IMR-90 (cell line): Measurements from ENCODE around the gene CCNYL1. TPM values are rescaled to one million over a fixed set of nuclear protein-coding genes. Genes with fewer than 3 reads are reported as not detected.

Experiments used
- ATAC-seq: fragments of 200-7000 bp; cut with Tn5 transposase; 2 replicates; pipeline ENCODE4 v1.9.1; 2020; ENCODE audit warnings: low read depth, mild to moderate bottlenecking, moderate library complexity
- BruUV-seq: library from RNA; stranded (reverse); fragments of 400-500 nt; replicated peaks from 2 replicates; lab custom pipeline; 2021; lab: Mats Ljungman, UMichigan
- CTCF ChIA-PET: fragments of 300-600 bp; formaldehyde crosslinking; extraction: SDS; loops from one replicate; lab custom pipeline; 2021; ENCODE audit warnings: antibody characterized with exemption; lab: Yijun Ruan, JAX
- POLR2A ChIA-PET: fragments of 300-600 bp; sonication (Branson Sonifier 250); formaldehyde crosslinking; loops from one replicate; lab custom pipeline; 2022; ENCODE audit warnings: antibody characterized with exemption; ENCODE audit not compliant: unreplicated experiment; lab: Charles Lee
- DNase-seq: peaks from one replicate; pipeline ENCODE4 v3.0.0; 2013
- H2AFZ ChIP-seq: replicated peaks from 2 replicates; pipeline ENCODE3; 2013; ENCODE audit warnings: low read length, mild to moderate bottlenecking; ENCODE audit not compliant: poor library complexity
- H2AK5ac ChIP-seq: 2 replicates; pipeline ENCODE4 v1.6.1; 2013; ENCODE audit warnings: low read depth, low read length, inconsistent platforms
- H2AK9ac ChIP-seq: replicated peaks from 2 replicates; pipeline ENCODE3; 2013; ENCODE audit warnings: mild to moderate bottlenecking, low read depth, low read length, moderate library complexity; ENCODE audit not compliant: poor library complexity
- H2BK120ac ChIP-seq: 2 replicates; pipeline ENCODE4 v1.6.1; 2013; ENCODE audit warnings: low read depth, low read length, inconsistent platforms
- H2BK15ac ChIP-seq: 3 replicates; pipeline ENCODE4 v1.6.1; 2013; ENCODE audit warnings: low read depth, low read length, inconsistent platforms
- H2BK20ac ChIP-seq: 2 replicates; pipeline ENCODE4 v1.6.1; 2013; ENCODE audit warnings: low read depth, mild to moderate bottlenecking, inconsistent platforms, low read length, moderate library complexity
- H2BK5ac ChIP-seq: 2 replicates; pipeline ENCODE4 v1.6.1; 2013; ENCODE audit warnings: mild to moderate bottlenecking, low read depth, low read length, inconsistent platforms; ENCODE audit not compliant: poor library complexity, severe bottlenecking
- H3K14ac ChIP-seq: replicated peaks from 2 replicates; pipeline ENCODE4 v1.6.1; 2013; ENCODE audit warnings: low read depth, low read length, inconsistent platforms
- H3K18ac ChIP-seq: 2 replicates; pipeline ENCODE4 v1.6.1; 2013; ENCODE audit warnings: low read depth, low read length, control low read depth
- H3K23ac ChIP-seq: 2 replicates; pipeline ENCODE4 v1.6.1; 2013; ENCODE audit warnings: low read depth, low read length, inconsistent platforms
- H3K27ac ChIP-seq: 2 replicates; pipeline ENCODE4 v1.5.1; 2013; ENCODE audit warnings: mild to moderate bottlenecking, control low read depth, low read length; ENCODE audit not compliant: insufficient read depth
- H3K27me3 ChIP-seq: 2 replicates; pipeline ENCODE4 v1.6.1; 2013; ENCODE audit warnings: low read length; ENCODE audit not compliant: control insufficient read depth, insufficient read depth
- H3K36me3 ChIP-seq: 2 replicates; pipeline ENCODE4 v1.6.1; 2013; ENCODE audit warnings: low read length, mixed read lengths; ENCODE audit not compliant: control insufficient read depth, insufficient read depth
- H3K4ac ChIP-seq: 2 replicates; pipeline ENCODE4 v1.6.1; 2013; ENCODE audit warnings: low read depth, low read length, inconsistent platforms
- H3K4me1 ChIP-seq: 2 replicates; pipeline ENCODE4 v1.6.1; 2013; ENCODE audit warnings: low read length, mixed read lengths; ENCODE audit not compliant: control insufficient read depth, insufficient read depth
- H3K4me2 ChIP-seq: 2 replicates; pipeline ENCODE4 v1.6.1; 2013; ENCODE audit warnings: low read depth, mild to moderate bottlenecking, control low read depth, low read length, moderate library complexity
- H3K4me3 ChIP-seq: 2 replicates; pipeline ENCODE4 v1.5.1; 2013; ENCODE audit warnings: low read depth, mild to moderate bottlenecking, control low read depth, low read length, moderate library complexity; ENCODE audit not compliant: insufficient read depth
- H3K56ac ChIP-seq: 2 replicates; pipeline ENCODE4 v1.6.1; 2013; ENCODE audit warnings: low read length, inconsistent platforms; ENCODE audit not compliant: insufficient read depth; ENCODE audit errors: extremely low read depth
- H3K79me1 ChIP-seq, 2 experiments: 2 replicates each; pipeline ENCODE4 v1.6.1; 2013; ENCODE audit warnings: low read length in 2 of 2, inconsistent platforms in 1 of 2, low read depth in 1 of 2
- H3K9ac ChIP-seq: 2 replicates; pipeline ENCODE4 v1.6.1; 2013; ENCODE audit warnings: low read depth, low read length, control low read depth
- H3K9me1 ChIP-seq: 2 replicates; pipeline ENCODE4 v1.6.1; 2013; ENCODE audit warnings: low read length, inconsistent platforms; ENCODE audit not compliant: insufficient read depth
- H3K9me3 ChIP-seq: 2 replicates; pipeline ENCODE4 v1.6.1; 2013; ENCODE audit warnings: low read length; ENCODE audit not compliant: control insufficient read depth, insufficient read depth
- H4K20me1 ChIP-seq: 2 replicates; pipeline ENCODE4 v1.6.1; 2013; ENCODE audit warnings: low read length, inconsistent platforms; ENCODE audit not compliant: insufficient read depth
- H4K5ac ChIP-seq: 2 replicates; pipeline ENCODE4 v1.6.1; 2013; ENCODE audit warnings: mild to moderate bottlenecking, low read depth, low read length, control low read depth
- H4K8ac ChIP-seq, 2 experiments: 2 replicates each; pipeline ENCODE4 v1.6.1; 2013; ENCODE audit warnings: low read depth in 2 of 2, low read length in 2 of 2, control low read depth in 1 of 2, inconsistent platforms in 1 of 2
- H4K91ac ChIP-seq: 2 replicates; pipeline ENCODE4 v1.6.1; 2013; ENCODE audit warnings: low read depth, low read length, inconsistent platforms; ENCODE audit not compliant: insufficient read depth
- FOS ChIP-seq: fragments of 150-350 bp; IDR thresholded peaks from 2 replicates; pipeline ENCODE4 v1.6.1; 2016; ENCODE audit warnings: low read depth, low read length
- MAFK ChIP-seq: IDR thresholded peaks from 2 replicates; pipeline ENCODE4 v1.6.1; 2012; ENCODE audit warnings: low read depth, low read length, improper control_type of control experiment
- SMC3 ChIP-seq: fragments of 150-350 bp; IDR thresholded peaks from 2 replicates; pipeline ENCODE4 v1.6.1; 2016; ENCODE audit warnings: low read depth, mild to moderate bottlenecking, antibody characterized with exemption, low read length, moderate library complexity
- USF2 ChIP-seq: fragments of 150-350 bp; IDR thresholded peaks from 2 replicates; pipeline ENCODE4 v1.6.1; 2017; ENCODE audit warnings: mild to moderate bottlenecking, antibody characterized with exemption, low read length, low read depth
- WGBS, 2 experiments: methylation state at CpG; one replicate each; pipeline versions ENCODE4 v1.1.5 to v1.1.7; 2013; ENCODE audit warnings: missing lambda C conversion rate in 2 of 2; ENCODE audit not compliant: insufficient read length in 1 of 2; ENCODE audit errors: extremely low coverage in 2 of 2; 5-methylcytosine and 5-hydroxymethylcytosine counted together
- dilution Hi-C: fragments of 300-500 bp; cut with HindIII; formaldehyde crosslinking; loops from one replicate; pipeline ENCODE4 v1.14.3; 2018; ENCODE audit warnings: low sequenced_read_pairs; ENCODE audit not compliant: unreplicated experiment
- in situ Hi-C: fragments of 300-500 bp; cut with MboI; formaldehyde crosslinking; loops from 3 replicates; pipeline ENCODE4 v1.14.3; 2019; ENCODE audit warnings: low sequenced_read_pairs, inconsistent platforms, mixed read lengths
- intact Hi-C: fragments of 100-400 bp; cut with micrococcal nuclease; formaldehyde crosslinking; loops from 2 replicates; pipeline ENCODE4 v1.10.0; 2022
- polyA plus RNA-seq, 3 experiments: library from polyadenylated mRNA; depleted of rRNA; stranded (reverse); fragments of >200 nt; gene quantifications; 2 replicates each; pipeline ENCODE4 v1.2.3, GENCODE V29; 2012; ENCODE audit warnings: low replicate concordance in 1 of 3
- total RNA-seq: library from RNA; depleted of rRNA; stranded (reverse); fragments of >200 nt; gene quantifications from 2 replicates; pipeline ENCODE4 v1.2.3, GENCODE V29; 2012

Gene CCNYL1
- total and polyA plus RNA-seq, 2 of the 4 experiments (the other 2 are of a cell fraction), result 5.4 to 7.3 TPM

- intact Hi-C loops (loop anchor here (5.0 kb wide), 1 partner anchor 42 kb away; no protein-coding TSS in a partner anchor), in situ Hi-C loops (no loop called here), dilution Hi-C loops (no loop called here)
- ChIA-PET POLR2A (interaction anchor here (0.6 kb wide), 1 partner anchor 9 kb away, joined by 7 read pairs; no protein-coding TSS in a partner anchor), CTCF (no interaction called here)
- no peak overlapping the region for H2AK5ac ChIP-seq
- peaks cover 6% of the 10 kb centered on the region for H3K4me1 ChIP-seq
- H3K36me3 ChIP-seq, result no peaks in the 10 kb centered on the region
- no peak overlapping the region for H3K56ac ChIP-seq
- peak overlapping the region; percentile 58; the same call in 1 of the 2 replicates for H3K4me2 ChIP-seq
- H2BK5ac ChIP-seq, result no peak overlapping the region
- no peaks in the 10 kb centered on the region for H3K79me1 ChIP-seq
- H2BK120ac ChIP-seq, result no peak overlapping the region
- no peak overlapping the region for H3K27ac ChIP-seq
- peak; percentile 82 for ATAC-seq
- no peak overlapping the region for H3K9ac ChIP-seq
- no peak overlapping the region for H4K5ac ChIP-seq
- no peak for TF ChIP-seq FOS
- peak; percentile 3; the same call in 1 of the 2 replicates for TF ChIP-seq USF2
- TF ChIP-seq SMC3, result no peak
- peak; percentile 16; the same call in 1 of the 2 replicates for TF ChIP-seq MAFK
- DNase-seq, result peak; percentile 73
- no peak overlapping the region for H2BK15ac ChIP-seq
- peak overlapping the region in 1 of 2 experiments; percentile 0; a peak in 1 of 4 replicates for H4K8ac ChIP-seq
- H2BK20ac ChIP-seq, result no peak overlapping the region
- BruUV-seq, result no TSS peak
- H3K23ac ChIP-seq, result no peak overlapping the region
- peaks cover 4% of the 10 kb centered on the region; the same call in 1 of the 2 replicates for H4K20me1 ChIP-seq
- H3K4me3 ChIP-seq, result no peak overlapping the region
- no peak overlapping the region for H2AFZ ChIP-seq
- peak overlapping the region; percentile 54; the same call in 1 of the 2 replicates for H3K18ac ChIP-seq
- H3K9me3 ChIP-seq, result no peaks in the 10 kb centered on the region; the same call in 1 of the 2 replicates
- H3K14ac ChIP-seq, result no peak overlapping the region
- 50% methylated on average over 2 of the region's 3 CpGs; no CpG with 5 or more reads in 1 of the 2 experiments for WGBS, 2 experiments
- no peak overlapping the region for H2AK9ac ChIP-seq
- peaks cover 3% of the 10 kb centered on the region; the same call in 1 of the 2 replicates for H3K9me1 ChIP-seq
- H4K91ac ChIP-seq, result no peak overlapping the region
- H3K27me3 ChIP-seq, result no peaks in the 10 kb centered on the region
- 0 out of 2 replicates have a peak overlapping the region, but pooled peaks have one; percentile 0 for H3K4ac ChIP-seq
These were observed 27.4 kb upstream of the CCNYL1 start for GRCh38 chr2:207683879-207684627.
